ENCODE results near the gene SUGCT.

- TF ChIP-seq CTCF (IDR thresholded peaks at IDR 0.05; ENCODE audit: low read depth, low read length) (no peak), POLR2A (IDR thresholded peaks at IDR 0.05; ENCODE audit: extremely low read depth, insufficient read length) (no peak), MAX (IDR thresholded peaks at IDR 0.05; ENCODE audit: low read depth, low read length) (no peak)
Observed at GRCh38 chr7:40475681-40475982, 340.8 kb downstream of the SUGCT start.
